ENCODE results near the gene FGFR3.

- TF ChIP-seq CTCF (IDR thresholded peaks at IDR 0.05) (no peak), POLR2A (IDR thresholded peaks at IDR 0.05) (no peak)
Observed at GRCh38 chr4:1808851-1809753, 16.0 kb downstream of the FGFR3 start.

Data from thyroid gland (tissue), 4 donors.